ENCODE data around the gene IL17D.

DNA sequence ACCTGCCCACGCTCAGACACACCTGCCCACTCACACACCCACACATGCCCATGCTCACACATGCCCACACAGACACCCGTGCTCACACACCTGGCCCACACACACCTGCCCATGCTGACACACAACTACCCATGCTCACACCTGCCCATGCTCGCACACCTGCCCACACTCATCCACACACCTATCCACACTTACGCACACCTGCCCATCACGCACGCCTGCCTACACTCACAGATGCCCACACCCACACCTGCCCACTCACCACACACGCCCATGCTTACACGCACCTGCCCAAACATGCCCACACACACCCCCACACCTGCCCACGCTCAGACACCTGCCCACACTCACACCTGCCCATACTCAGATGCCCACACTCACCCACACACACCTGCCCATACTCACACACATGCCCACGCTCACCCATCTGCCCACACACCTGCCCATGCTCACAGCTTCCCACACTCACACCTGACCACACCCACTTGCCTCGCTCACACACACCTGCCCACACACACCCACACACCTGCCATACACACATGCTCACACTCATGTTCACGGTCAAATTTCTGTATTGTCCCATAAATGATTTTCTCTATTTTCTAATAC, 15.6 kb downstream of the IL17D start:
- TF ChIP-seq EZH2 (IDR thresholded peaks at IDR 0.05; ENCODE audit: insufficient read depth, poor library complexity, severe bottlenecking): no peak
- TF ChIP-seq EZH2phosphoT487 (IDR thresholded peaks at IDR 0.05; ENCODE audit: insufficient read depth, low read depth): no peak

Data from GM23248 (cell line).